Measurements from ENCODE around the gene PPIL6. TPM values are rescaled to one million over a fixed set of nuclear protein-coding genes. Genes with fewer than 3 reads are reported as not detected.

PPIL6 gene
- total RNA-seq, 3 donors from 2014 or later, result 0.67 to 5.5 (median 2.9) TPM

DNA sequence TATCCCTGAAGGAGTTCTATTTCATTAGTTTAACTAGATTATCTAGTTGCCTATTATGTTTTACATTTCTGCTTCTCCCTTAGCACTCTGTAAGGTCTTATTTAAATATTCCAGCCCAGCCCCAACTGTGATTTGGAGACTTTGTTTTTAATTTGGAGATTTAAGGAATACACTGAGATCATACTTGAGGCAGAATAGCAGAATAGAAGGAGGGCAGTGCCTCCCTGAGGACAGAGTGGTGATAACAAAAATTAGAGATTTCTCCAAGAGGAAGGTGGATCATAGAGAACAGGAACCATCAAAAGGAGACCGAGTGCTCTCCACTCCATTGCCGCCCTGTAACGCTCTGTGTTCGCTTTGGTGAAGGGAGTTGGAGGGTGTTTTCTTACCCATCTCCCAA, 43.4 kb downstream of the PPIL6 start:
- ATAC-seq (peak; percentile 66), DNase-seq (peak in 1 of 3 donors; percentile 47)
- H3K4me3 ChIP-seq, result no peak overlapping the region
- no peaks in the 10 kb centered on the region for H3K9me3 ChIP-seq
- intact Hi-C loops (cut with DNase I, micrococcal nuclease), result no loop called here
- H3K36me3 ChIP-seq (ENCODE audit: low read depth), result no peaks in the 10 kb centered on the region
- TF ChIP-seq, protein P1, sequence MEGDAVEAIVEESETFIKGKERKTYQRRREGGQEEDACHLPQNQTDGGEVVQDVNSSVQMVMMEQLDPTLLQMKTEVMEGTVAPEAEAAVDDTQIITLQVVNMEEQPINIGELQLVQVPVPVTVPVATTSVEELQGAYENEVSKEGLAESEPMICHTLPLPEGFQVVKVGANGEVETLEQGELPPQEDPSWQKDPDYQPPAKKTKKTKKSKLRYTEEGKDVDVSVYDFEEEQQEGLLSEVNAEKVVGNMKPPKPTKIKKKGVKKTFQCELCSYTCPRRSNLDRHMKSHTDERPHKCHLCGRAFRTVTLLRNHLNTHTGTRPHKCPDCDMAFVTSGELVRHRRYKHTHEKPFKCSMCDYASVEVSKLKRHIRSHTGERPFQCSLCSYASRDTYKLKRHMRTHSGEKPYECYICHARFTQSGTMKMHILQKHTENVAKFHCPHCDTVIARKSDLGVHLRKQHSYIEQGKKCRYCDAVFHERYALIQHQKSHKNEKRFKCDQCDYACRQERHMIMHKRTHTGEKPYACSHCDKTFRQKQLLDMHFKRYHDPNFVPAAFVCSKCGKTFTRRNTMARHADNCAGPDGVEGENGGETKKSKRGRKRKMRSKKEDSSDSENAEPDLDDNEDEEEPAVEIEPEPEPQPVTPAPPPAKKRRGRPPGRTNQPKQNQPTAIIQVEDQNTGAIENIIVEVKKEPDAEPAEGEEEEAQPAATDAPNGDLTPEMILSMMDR (IDR thresholded peaks at IDR 0.05), result no peak
- H3K4me1 ChIP-seq (ENCODE audit: low read depth), result no peaks in the 10 kb centered on the region

DNA sequence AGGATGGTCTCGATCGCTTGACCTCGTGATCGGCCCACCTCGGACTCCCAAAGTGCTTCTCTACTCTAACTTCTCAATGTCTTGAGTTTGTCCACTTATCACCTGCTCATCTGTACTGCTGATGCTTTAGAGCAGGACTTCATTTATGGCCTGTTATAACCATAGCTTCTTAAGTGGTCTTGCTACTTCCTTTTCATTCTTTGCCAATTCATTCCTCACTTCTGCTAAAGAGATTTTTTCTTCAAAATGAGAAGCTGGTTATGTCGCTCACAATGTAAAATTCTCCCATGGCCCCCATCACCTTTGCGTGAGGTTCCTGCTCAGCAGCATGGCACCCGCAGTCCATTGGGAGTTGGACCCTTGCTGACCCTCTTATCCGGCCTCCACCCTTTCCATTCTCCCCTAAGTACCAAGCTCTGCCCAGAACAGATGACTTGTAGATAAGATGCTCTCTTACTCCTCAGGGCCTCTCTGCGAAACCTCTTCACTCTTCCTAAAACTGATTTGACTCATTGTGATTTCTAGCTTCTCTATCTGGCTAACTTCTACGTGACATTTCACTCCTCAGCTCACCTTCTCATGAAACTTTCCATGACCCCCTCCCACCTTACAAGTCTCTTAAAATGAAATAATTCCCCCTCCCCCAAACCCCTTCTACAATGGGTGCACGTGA, 44.2 kb downstream of the PPIL6 start:
- intact Hi-C loops (cut with DNase I, micrococcal nuclease), result no loop called here
- Histone ChIP-seq H3K4me3 (no peak overlapping the region), H3K9me3 (no peaks in the 10 kb centered on the region), H3K4me1 (ENCODE audit: low read depth) (no peaks in the 10 kb centered on the region), H3K36me3 (ENCODE audit: low read depth) (no peaks in the 10 kb centered on the region)
- TF ChIP-seq, protein P1 (IDR thresholded peaks at IDR 0.05), result no peak
- ATAC-seq (no peak), DNase-seq (no peak)

DNA sequence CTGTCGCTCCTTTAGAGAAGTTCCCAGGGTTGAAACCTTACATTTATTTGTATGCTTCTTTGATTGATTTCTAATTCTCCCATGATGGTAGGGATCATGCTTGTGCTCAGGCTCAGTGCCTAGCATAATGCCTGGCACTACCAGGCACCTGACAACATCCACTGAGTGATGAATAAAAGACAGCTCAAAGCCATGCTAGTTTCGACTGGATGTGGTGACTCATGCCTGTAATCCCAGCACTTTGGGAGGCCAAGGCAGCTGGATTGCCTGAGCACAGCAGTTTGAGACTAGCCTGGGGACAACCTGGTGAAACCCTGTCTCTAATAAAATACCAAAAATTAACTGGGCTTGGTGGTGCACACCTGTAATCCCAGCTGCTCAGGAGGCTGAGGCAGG, 46.5 kb downstream of the PPIL6 start:
- DNase-seq (no peak), ATAC-seq (peak; percentile 63)
- H3K36me3 ChIP-seq (ENCODE audit: low read depth), result no peaks in the 10 kb centered on the region
- no peaks in the 10 kb centered on the region for H3K4me1 ChIP-seq (ENCODE audit: low read depth)
- TF ChIP-seq, protein P1 (IDR thresholded peaks at IDR 0.05), result no peak
- H3K9me3 ChIP-seq, result no peaks in the 10 kb centered on the region
- intact Hi-C loops (cut with DNase I, micrococcal nuclease), result no loop called here
- H3K4me3 ChIP-seq, result no peak overlapping the region

- no peak for DNase-seq
- H3K9me3 ChIP-seq, result no peaks in the 10 kb centered on the region
- no peak for ATAC-seq
- H3K4me3 ChIP-seq, result no peak overlapping the region
- H3K4me1 ChIP-seq (ENCODE audit: low read depth), result no peaks in the 10 kb centered on the region
- TF ChIP-seq, protein P1 (IDR thresholded peaks at IDR 0.05), result no peak
- intact Hi-C loops (cut with DNase I, micrococcal nuclease), result no loop called here
- no peaks in the 10 kb centered on the region for H3K36me3 ChIP-seq (ENCODE audit: low read depth)
Observed at GRCh38 chr6:109393157-109393885, 47.1 kb downstream of the PPIL6 start.

DNA sequence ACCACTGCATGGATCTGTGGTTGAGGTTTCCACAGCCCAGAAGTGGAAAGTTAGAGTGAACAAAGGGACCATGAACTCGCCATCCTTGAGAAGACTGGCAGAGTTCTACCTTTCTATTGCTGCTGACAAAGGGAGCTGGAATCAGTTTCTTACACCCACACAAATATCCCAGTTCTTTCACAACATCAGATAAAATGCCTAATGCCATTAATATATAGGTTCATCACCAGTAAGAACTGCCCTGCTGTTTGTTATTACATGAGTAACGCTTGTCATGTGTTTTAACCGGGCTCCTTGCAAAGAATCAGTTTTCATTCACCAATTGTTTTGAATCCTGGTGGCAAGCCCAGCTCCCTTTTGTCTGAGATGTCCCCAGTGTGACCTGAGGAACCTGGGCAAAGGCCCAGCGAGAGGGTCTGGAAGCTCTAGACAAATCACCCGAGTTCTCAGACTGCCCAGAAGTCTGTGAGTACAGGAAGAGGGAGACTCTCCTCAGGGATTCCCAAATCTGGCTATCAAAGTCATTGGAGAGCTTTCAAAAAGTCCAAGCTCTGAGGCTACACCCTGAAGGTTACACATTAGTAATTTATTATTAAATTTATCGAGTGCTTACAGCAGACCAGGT, 50.7 kb downstream of the PPIL6 start:
- Histone ChIP-seq H3K36me3 (ENCODE audit: low read depth) (no peaks in the 10 kb centered on the region), H3K4me1 (ENCODE audit: low read depth) (peaks cover 3% of the 10 kb centered on the region), H3K4me3 (no peak overlapping the region), H3K9me3 (no peaks in the 10 kb centered on the region)
- TF ChIP-seq, protein P1 (IDR thresholded peaks at IDR 0.05), result no peak
- intact Hi-C loops (cut with DNase I, micrococcal nuclease), result loop anchor here (5.0 to 10.0 kb wide), 2 partner anchors 205 to 297 kb away; partner anchors contain the start of gene SESN1 (in 1 of the 2)
- ATAC-seq (no peak), DNase-seq (no peak)
